GM12891 (cell line): Measurements from ENCODE around the gene PAIP2.

Experiments used
- DNase-seq: peaks from one replicate; pipeline ENCODE4 v3.0.0; 2011; ENCODE audit warnings: low spot score; ENCODE audit not compliant: insufficient read length
- FAIRE-seq: peaks from 2 replicates; lab custom pipeline; 2011; peaks lifted over from hg19 to GRCh38; lab: Jason Lieb, UNC
- PAX5 ChIP-seq: IDR thresholded peaks from 2 replicates; pipeline ENCODE4 v1.6.1; 2011; ENCODE audit warnings: low read length, moderate library complexity, mild to moderate bottlenecking; ENCODE audit not compliant: insufficient read depth, severe bottlenecking
- POLR2A ChIP-seq: IDR thresholded peaks from 2 replicates; pipeline ENCODE4 v1.6.1; 2011; ENCODE audit warnings: low read depth, low read length, control low read depth
- POLR2AphosphoS5 ChIP-seq: IDR thresholded peaks from 2 replicates; pipeline ENCODE4 v1.6.1; 2011; ENCODE audit warnings: low read depth, low read length, control low read depth
- POU2F2 ChIP-seq: IDR thresholded peaks from 2 replicates; pipeline ENCODE4 v1.6.1; 2011; ENCODE audit warnings: low read depth, mild to moderate bottlenecking, control low read depth, low read length, moderate library complexity
- SPI1 ChIP-seq: IDR thresholded peaks from 2 replicates; pipeline ENCODE4 v1.6.1; 2011; ENCODE audit warnings: low read depth, low read length, control low read depth
- TAF1 ChIP-seq: IDR thresholded peaks from 2 replicates; pipeline ENCODE4 v1.6.1; 2011; ENCODE audit warnings: low read depth, low read length, control low read depth

Gene PAIP2

GRCh38 chr5:139390639-139391569 lies 49.2 kb downstream of the PAIP2 start:
- no peak for DNase-seq
- TF ChIP-seq POLR2A (no peak), POU2F2 (no peak), PAX5 (no peak), SPI1 (no peak), POLR2AphosphoS5 (no peak), TAF1 (no peak)
- peak; percentile 31 for FAIRE-seq

GRCh38 chr5:139391570-139392323 lies 50.1 kb downstream of the PAIP2 start:
- FAIRE-seq: peak; percentile 83
- TF ChIP-seq TAF1 (peak; percentile 18; the same call in 1 of the 2 replicates), PAX5 (no peak), POU2F2 (no peak), SPI1 (peak; percentile 77), POLR2A (no peak; the same call in 1 of the 2 replicates), POLR2AphosphoS5 (peak; percentile 60; the same call in 1 of the 2 replicates)
- DNase-seq: no peak

- no peak for DNase-seq
- TF ChIP-seq TAF1 (0 out of 2 replicates have a peak, but pooled peaks have one; percentile 16), PAX5 (no peak), POU2F2 (no peak), POLR2AphosphoS5 (0 out of 2 replicates have a peak, but pooled peaks have one; percentile 17), SPI1 (no peak), POLR2A (no peak)
- peak; percentile 50 for FAIRE-seq
These were observed 50.6 kb downstream of the PAIP2 start for GRCh38 chr5:139392324-139392677.

- TF ChIP-seq POLR2A (no peak), PAX5 (no peak), POLR2AphosphoS5 (no peak; the same call in 1 of the 2 replicates), POU2F2 (0 out of 2 replicates have a peak, but pooled peaks have one; percentile 18), TAF1 (no peak), SPI1 (peak; percentile 69)
- DNase-seq (peak; percentile 89), FAIRE-seq (peak; percentile 82)
These were observed 51.2 kb downstream of the PAIP2 start for GRCh38 chr5:139392678-139393496.

- TF ChIP-seq POU2F2 (0 out of 2 replicates have a peak, but pooled peaks have one; percentile 9), TAF1 (0 out of 2 replicates have a peak, but pooled peaks have one; percentile 20), POLR2A (0 out of 2 replicates have a peak, but pooled peaks have one; percentile 23), POLR2AphosphoS5 (no peak)
- no peak for DNase-seq
- FAIRE-seq: no peak
These were observed 52.0 kb downstream of the PAIP2 start for GRCh38 chr5:139393497-139394122.

GRCh38 chr5:139394123-139394653 lies 52.5 kb downstream of the PAIP2 start:
- no peak for FAIRE-seq
- no peak for DNase-seq
- no peak for TF ChIP-seq SPI1
- no peak for TF ChIP-seq POLR2A
- TF ChIP-seq POLR2AphosphoS5: no peak
- no peak for TF ChIP-seq PAX5
- no peak for TF ChIP-seq TAF1
- no peak for TF ChIP-seq POU2F2

GRCh38 chr5:139394654-139395566 lies 53.3 kb downstream of the PAIP2 start, which contains the start of gene PROB1:
TSS of gene PROB1 (minus strand) at chr5:139395104. CDS start at chr5:139395081, 23 bp downstream.
- no peak for TF ChIP-seq POU2F2
- TF ChIP-seq POLR2AphosphoS5: no peak
- TF ChIP-seq PAX5: no peak
- TF ChIP-seq SPI1: no peak
- TF ChIP-seq TAF1: no peak
- no peak for TF ChIP-seq POLR2A
- DNase-seq (no peak), FAIRE-seq (no peak)
